GM19328 (cell line): ENCODE results near the gene PLEKHA4.
"Not testable (repeated sequence)": the region's sequence is repeated elsewhere in the genome, so short reads cannot be mapped to it uniquely, and the experiment has no call there.

Experiments
- ATAC-seq: cut with Tn5 transposase; IDR thresholded peaks from one replicate; pipeline ENCODE4 v1.9.1; 2021; ENCODE audit warnings: mild to moderate bottlenecking, moderate library complexity; ENCODE audit not compliant: unreplicated experiment

The PLEKHA4 gene

GRCh38 chr19:48799358-48800300 is 68.8 kb downstream of the PLEKHA4 start:
- ATAC-seq: no peak

GRCh38 chr19:48798937-48799336 is 69.5 kb downstream of the PLEKHA4 start:
- no peak for ATAC-seq

GRCh38 chr19:48797103-48797502 is 71.3 kb downstream of the PLEKHA4 start:
- no peak for ATAC-seq

- no peak for ATAC-seq
These were observed 71.9 kb downstream of the PLEKHA4 start for GRCh38 chr19:48796298-48797083.

GRCh38 chr19:48795685-48796070 is 72.7 kb downstream of the PLEKHA4 start:
- no peak for ATAC-seq

- no peak for ATAC-seq
These were observed 73.2 kb downstream of the PLEKHA4 start for GRCh38 chr19:48795055-48795684.

DNA sequence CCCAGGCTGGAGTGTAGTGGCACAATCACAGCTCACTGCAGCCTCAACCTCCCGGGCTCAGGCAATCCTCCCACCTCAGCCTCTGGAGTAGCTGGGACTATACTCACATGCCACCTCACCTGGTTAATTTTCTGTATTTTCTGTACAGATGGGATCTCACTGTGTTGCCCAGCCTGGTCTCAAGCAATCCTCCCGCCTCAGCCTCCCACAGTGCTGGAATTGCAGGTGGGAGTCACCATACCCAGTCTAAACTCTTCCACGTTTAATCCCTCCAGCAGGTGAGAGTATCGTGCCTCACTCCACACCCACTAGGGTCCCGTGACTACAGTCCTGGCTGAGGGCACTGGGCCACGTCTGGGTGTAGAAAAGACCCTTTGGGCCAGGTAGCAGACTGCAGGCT is 74.1 kb downstream of the PLEKHA4 start:
- no peak for ATAC-seq

DNA sequence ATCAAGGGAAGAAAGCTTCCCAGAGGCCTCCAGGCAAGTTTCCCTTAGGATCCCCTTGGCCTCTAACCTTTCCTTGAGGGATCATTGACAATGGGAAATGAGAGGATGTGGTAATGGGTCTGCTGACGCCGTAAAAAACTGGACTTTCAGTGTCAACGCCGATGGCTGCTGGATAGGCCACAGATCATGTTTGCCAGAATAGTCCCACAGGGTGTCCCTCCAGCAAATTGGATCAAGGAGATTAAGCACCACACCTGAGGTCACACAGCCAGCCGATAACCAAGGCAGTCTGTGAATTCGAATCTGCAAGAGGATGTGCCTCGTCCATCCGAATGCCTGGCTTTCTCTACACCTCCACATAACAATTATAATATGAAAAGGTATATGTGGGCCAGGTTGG is 75.1 kb downstream of the PLEKHA4 start:
- ATAC-seq: no peak

- not testable (repeated sequence) for ATAC-seq
These were observed 81.1 kb downstream of the PLEKHA4 start for GRCh38 chr19:48787331-48787730.
